SHP77 (cell line): ENCODE results near the gene SCEL.

Experiments used
- DNase-seq, 2 experiments: peaks; one replicate each; lab custom pipeline; 2025; lab: John Stamatoyannopoulos, UW

SCEL gene

DNA sequence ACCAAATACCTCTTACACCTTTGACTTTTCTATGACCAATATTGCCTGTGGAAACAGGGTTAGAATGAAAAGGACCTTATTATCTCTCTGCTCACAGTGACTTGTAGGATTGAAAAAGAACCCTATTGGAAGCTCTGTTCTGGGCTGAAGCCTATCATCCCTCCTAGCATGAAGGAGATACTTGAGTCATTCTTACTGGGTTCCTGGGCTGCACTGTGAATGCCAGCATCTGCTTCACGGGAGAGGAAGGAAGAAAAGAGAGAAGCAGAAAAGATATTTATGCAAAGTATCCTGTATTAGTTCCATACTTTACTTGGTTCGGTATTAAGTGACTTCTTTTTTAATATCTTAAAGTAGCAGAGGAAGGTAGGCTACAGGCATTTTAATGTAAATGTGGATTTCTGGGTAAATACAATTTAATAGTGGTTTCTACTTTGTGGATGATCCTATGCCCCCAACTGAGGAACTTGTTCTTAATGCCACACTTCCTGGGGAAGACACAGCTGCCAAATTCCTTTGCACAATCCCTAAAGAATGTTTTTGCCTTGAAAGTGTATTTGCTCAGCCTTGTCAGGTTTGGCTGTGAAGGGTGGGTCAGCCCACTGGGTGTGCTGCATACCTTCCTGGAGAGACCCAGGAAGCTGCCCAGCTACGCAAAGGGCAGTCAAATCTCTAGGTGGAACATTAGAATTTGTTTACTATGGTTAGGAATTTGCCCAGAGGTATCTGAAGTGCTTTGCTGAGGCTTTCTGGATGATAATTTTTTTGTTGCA is 13.7 kb upstream of the SCEL start:
- DNase-seq = no peak

DNA sequence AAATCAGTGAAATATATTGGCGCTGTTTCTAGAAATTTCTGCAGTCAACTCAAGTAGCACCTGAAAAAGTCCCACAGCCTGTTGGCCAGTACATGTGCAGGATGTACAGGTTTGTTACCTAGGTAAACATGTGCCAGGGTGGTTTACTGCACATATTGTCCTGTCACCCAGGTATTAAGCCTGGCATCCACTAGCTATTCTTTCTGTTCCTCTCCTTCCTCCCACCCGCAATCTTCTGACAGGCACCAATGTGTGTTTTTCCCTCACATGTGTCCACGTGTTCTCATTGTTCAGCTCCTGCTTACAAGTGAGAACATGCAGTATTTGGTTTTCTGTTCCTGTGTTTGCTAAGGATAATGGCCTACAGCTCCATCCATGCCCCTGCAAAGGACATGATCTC is 13.1 kb upstream of the SCEL start:
- no peak for DNase-seq

GRCh38 chr13:77523386-77523785 is 12.1 kb upstream of the SCEL start:
- DNase-seq = no peak

DNA sequence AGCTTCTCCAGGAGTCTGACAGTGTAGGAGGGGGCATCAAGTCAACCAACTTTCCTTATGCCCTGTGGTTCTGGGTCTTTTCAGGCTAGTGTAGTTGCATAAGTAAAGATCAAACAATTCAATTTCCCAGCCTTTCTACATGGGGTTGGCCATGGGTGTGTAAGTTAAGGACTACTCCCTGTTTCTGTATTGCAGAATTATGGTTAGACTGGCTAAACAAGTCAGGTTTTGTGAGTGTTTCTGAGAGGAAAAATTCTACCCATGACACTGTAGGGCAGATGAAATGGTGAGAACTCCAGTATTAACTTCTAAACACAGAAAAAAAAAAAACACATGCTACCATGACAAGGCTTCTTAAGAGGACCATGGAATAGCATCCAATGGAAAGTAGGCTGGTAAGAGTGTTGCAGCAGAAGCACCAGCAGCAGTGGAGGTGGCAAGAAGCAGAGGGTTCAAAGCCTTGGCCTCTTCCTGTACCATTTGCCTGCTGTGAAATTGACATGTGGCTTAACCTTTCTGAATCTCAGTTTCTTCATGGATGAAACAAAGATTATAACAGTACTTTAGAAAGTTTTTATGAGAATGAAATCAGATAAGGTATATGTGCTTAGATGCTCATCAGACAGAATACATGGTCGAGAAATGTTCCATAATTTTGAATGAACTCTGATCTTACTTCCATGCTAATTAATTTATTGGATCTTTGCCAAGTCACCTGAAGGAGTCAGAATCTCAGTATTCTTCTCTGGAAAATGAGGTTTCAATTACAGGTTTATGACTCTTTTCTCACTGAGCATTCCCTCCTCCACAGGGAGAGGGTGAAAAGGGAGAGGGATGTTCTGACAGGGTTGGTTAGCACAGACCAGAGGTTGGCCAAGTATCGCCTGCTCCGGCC is 11.4 kb upstream of the SCEL start:
- no peak for DNase-seq

- no peak for DNase-seq
Observed at GRCh38 chr13:77528414-77528813, 7.1 kb upstream of the SCEL start.

- DNase-seq = no peak
Observed at GRCh38 chr13:77528834-77529500, 6.5 kb upstream of the SCEL start.

- DNase-seq = no peak
Observed at GRCh38 chr13:77529501-77529840, 6.0 kb upstream of the SCEL start.

DNA sequence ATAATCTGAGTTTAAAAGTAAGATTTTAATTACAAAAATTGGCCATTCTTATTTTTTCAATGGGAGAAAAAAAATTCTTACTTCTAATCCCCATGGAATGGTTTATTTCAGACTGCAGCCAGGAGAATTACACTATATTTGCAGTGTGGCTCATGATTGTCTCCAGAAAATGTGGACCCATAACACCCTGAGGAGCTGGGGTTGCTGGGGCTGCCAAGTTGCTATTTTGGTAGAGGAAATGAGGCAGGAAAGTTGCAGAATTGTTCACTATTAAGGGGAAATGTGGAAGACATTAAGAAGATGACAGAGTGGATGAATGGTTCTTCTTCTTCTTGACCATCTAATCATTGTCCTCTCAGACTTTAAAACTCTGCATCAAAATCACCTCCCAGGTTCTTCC is 4.6 kb upstream of the SCEL start:
- no peak for DNase-seq

- DNase-seq = no peak
Observed at GRCh38 chr13:77532983-77533382, 2.5 kb upstream of the SCEL start.

DNA sequence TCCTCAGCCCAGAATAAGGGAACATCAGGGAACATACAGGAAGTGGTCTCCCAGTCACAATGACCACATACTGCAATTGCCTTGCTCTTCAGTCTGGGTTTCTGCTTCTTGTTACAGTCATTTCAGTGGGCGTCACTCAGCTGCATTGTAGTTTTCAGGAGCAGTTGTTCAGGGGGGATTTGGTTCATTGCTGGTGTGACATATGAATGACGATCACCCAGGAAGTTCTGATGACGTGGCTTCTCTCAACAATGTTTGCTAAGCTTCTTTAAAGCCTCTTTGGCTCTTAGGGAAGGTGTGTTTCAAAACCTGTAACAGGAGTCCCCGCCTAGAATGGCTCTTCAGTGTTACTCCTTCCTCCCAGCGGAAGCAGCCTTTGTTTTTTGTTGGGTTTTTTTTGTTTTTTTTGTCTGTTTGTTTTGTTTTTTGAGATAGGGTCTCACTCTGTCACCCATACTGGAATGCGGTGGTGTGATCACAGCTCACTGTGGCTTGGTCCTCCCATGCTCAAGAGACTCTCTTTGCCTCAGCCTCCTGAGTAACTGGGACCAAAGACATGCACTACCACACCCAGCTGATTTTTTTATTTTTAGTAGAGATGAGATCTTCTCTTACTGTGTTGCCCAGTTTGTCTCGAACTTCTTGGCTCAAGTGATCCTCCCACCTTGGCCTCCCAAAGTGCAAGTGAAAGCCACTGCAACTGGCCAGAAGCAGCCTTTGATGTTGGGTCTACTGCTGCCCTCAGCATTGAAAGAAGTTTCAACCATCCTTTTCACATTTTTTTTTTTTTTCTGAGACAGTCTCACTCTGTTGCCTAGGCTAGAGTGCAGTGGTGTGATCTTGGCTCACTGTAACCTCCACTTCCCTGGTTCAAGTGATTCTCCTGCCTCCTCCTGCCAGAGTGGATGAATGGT is 1.4 kb upstream of the SCEL start:
- DNase-seq = peak; percentile 62 to 71

- peak in 1 of 2 experiments; percentile 33 for DNase-seq
Observed at GRCh38 chr13:77536358-77536757, 852 bp downstream of the SCEL start.

GRCh38 chr13:77537289-77537919 is 1.9 kb downstream of the SCEL start:
- no peak for DNase-seq

- no peak for DNase-seq
Observed at GRCh38 chr13:77543711-77544110, 8.2 kb downstream of the SCEL start.

DNA sequence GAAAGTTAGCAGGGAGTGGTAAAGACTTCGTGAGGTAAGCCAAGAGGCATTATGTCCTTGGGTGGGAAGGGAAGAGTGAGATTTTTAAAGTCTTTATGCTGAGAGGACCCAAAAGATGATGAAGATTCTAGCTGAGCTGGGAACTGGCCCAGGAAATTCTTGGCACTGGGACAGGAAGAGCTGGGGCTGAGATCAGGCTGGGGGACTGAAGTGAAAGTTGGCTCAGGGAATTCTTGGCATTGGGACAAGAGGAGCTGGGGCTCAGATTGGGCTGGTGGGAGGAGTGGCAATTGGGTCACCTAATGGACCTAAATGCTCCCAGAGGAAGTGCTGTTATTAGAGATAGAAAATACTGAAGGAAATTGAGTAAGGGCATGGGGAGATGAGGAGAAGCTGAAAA is 8.8 kb downstream of the SCEL start:
- DNase-seq = no peak

- no peak for DNase-seq
Observed at GRCh38 chr13:77544758-77545338, 9.3 kb downstream of the SCEL start.

DNA sequence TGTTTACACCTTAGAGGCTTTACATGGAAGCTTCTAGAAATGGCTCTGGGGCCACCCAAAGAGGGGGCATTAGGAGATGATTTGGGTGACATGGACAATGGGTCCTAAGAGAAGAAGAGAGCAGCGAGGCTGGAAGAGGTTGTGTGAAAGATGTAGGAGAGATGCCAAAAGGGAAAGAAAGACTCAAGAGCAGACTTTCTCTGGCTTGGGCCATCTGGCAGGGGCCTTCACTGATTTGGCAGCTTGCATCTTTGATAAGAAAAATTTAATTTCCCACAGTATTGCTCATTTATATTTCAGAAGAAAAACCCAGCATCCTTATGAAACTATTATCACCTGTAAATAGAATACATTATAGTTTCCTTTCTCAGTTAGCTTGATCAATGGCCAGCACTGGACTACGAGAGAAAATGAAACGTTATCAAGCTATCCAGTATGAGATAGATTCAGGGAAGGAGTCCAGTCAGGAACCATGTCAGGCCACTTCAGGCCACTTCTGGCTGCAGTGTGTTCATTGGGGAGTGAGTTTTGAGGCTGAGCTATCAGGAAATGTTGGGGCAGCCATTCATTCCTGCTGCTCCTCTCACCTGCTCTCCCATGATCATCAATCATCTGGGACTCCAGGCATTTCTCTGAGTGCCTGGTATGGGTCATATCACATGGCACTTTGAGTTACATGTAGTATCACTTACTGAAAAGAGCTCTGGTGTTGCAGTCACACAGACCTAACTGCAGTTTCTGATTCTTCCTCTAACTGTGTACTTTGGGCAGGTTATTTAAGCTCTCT is 10.3 kb downstream of the SCEL start:
- peak in 1 of 2 experiments; percentile 7 for DNase-seq

DNA sequence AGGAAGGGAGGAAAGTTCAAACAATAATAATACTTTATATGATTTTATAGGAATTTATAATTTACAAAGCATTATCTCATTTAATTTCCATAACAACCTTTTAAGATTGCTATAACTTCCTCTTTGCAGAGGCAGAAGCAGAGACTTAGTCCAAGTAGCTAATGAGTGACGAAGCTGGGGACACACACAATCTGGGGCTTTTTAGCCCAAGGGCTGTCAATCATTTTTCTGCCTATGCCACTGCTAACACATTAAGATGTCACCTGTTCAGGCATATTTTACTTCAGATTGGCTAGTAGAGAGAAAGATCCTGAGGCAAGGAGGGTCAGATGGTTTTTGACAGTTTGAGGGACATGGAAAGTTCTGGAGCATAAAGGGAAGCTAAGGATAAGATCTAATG is 12.6 kb downstream of the SCEL start:
- DNase-seq = no peak

GRCh38 chr13:77548594-77548993 is 13.1 kb downstream of the SCEL start:
- no peak for DNase-seq

DNA sequence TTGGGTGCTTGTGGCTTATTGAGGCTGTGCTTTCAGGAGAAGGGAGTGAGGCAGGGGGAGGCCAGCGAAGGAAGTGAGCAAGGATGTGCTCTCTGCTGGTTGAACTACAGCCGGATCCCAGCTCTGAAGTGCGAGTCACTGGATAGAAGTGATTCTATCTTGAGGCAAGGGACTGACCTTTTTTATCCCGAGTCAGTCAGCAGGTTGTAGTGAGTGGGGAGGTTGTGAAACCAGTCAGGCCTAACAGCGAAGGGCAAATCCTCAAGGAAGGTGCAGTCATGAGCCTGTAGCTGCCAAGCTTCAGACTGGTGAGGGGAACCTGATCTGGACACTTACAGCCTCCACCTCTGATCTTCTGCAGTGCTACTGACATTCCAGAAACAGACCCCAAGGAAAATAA is 18.6 kb downstream of the SCEL start:
- DNase-seq = no peak

- DNase-seq = no peak
Observed at GRCh38 chr13:77555246-77555645, 19.7 kb downstream of the SCEL start.
